Right hindlimb (tissue), 1 donor: Measurements from ENCODE around the gene DHPS.
"Not testable (repeated sequence)": the region's sequence is repeated elsewhere in the genome, so short reads cannot be mapped to it uniquely, and the experiment has no call there.

ENCODE experiments used
- DNase-seq: peaks from one replicate; pipeline ENCODE4 v3.0.0-alpha.2; 2018

DHPS gene

GRCh38 chr19:12705169-12705568, 23.5 kb upstream of the DHPS start:
- DNase-seq = no peak

GRCh38 chr19:12703046-12703445, 21.4 kb upstream of the DHPS start:
- no peak for DNase-seq

- DNase-seq = no peak
Observed at GRCh38 chr19:12701596-12702282, 20.1 kb upstream of the DHPS start.

- no peak for DNase-seq
Observed at GRCh38 chr19:12698138-12698537, 16.5 kb upstream of the DHPS start.

GRCh38 chr19:12697425-12697824, 15.7 kb upstream of the DHPS start:
- DNase-seq = not testable (repeated sequence)

- DNase-seq = peak; percentile 96
Observed at GRCh38 chr19:12696366-12697335, 15.0 kb upstream of the DHPS start, which contains the start of gene FBXW9. FBXW9 (minus strand) TSS chr19:12696631; CDS start chr19:12696581, 50 bp downstream.

GRCh38 chr19:12695997-12696365, 14.3 kb upstream of the DHPS start:
- DNase-seq = no peak

GRCh38 chr19:12695514-12695913, 13.8 kb upstream of the DHPS start:
- DNase-seq = no peak

- DNase-seq = no peak
Observed at GRCh38 chr19:12695096-12695495, 13.4 kb upstream of the DHPS start.

GRCh38 chr19:12694641-12695040, 13.0 kb upstream of the DHPS start:
- DNase-seq = no peak

- DNase-seq = no peak
Observed at GRCh38 chr19:12692960-12693359, 11.3 kb upstream of the DHPS start.

- no peak for DNase-seq
Observed at GRCh38 chr19:12689581-12690216, 8.0 kb upstream of the DHPS start.

- no peak for DNase-seq
Observed at GRCh38 chr19:12689012-12689411, 7.3 kb upstream of the DHPS start.

GRCh38 chr19:12687496-12688196, 6.0 kb upstream of the DHPS start, which contains the start of gene GNG14:
GNG14 (plus strand) TSS chr19:12687998; CDS start chr19:12688049, 51 bp downstream.
- DNase-seq = no peak

- DNase-seq = no peak
Observed at GRCh38 chr19:12685831-12686230, 4.2 kb upstream of the DHPS start.

GRCh38 chr19:12680034-12680433, 1.6 kb downstream of the DHPS start:
- no peak for DNase-seq

- DNase-seq = not testable (repeated sequence)
Observed at GRCh38 chr19:12678039-12678438, 3.6 kb downstream of the DHPS start.

GRCh38 chr19:12676928-12677327, 4.8 kb downstream of the DHPS start:
- DNase-seq = no peak

- peak; percentile 82 for DNase-seq
Observed at GRCh38 chr19:12676384-12676792, 5.3 kb downstream of the DHPS start.

- DNase-seq = no peak
Observed at GRCh38 chr19:12675940-12676339, 5.7 kb downstream of the DHPS start.

- no peak for DNase-seq
Observed at GRCh38 chr19:12675399-12675798, 6.3 kb downstream of the DHPS start.

- DNase-seq = no peak
Observed at GRCh38 chr19:12672744-12673143, 8.9 kb downstream of the DHPS start.
